ENCODE measurements around the gene ATE1. TPM values are rescaled to one million over a fixed set of nuclear protein-coding genes. Genes with fewer than 3 reads are reported as not detected.
"Not testable (repeated sequence)": the region's sequence is repeated elsewhere in the genome, so short reads cannot be mapped to it uniquely, and the experiment has no call there.

Gene ATE1
- total and polyA plus RNA-seq, 2 of the 4 experiments (the other 2 are of a cell fraction), result 6.4 to 27.8 TPM

DNA sequence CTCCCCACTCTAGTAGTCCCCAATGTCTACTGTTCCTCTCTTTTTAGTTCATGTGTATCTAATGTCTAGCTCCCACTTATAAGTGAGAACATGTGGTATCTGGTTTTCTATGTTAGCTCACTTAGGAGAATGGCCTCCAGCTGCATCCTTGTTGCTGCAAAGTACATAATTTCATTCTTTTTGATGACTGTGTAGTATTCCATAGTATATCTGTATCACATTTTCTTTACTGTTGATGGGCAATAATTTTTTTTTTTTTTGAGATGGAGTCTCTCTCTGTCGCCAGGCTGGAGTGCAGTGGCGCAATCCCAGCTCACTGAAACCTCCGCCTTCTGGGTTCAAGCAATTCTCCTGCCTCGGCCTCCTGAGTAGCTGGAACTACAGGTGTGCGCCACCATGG is 101.1 kb downstream of the ATE1 start:
- intact Hi-C loops (cut with micrococcal nuclease); H3K27me3 ChIP-seq (ENCODE audit: control insufficient read depth, insufficient read depth, low read length); dilution Hi-C loops (cut with HindIII; ENCODE audit: low sequenced_read_pairs, unreplicated experiment); H2BK120ac ChIP-seq (ENCODE audit: low read depth, low read length); H3K27ac ChIP-seq (ENCODE audit: insufficient read depth, low read length); H3K36me3 ChIP-seq (ENCODE audit: control insufficient read depth, insufficient read depth, low read length); H3K9me3 ChIP-seq (ENCODE audit: control insufficient read depth, insufficient read depth, low read length); H2AK5ac ChIP-seq (ENCODE audit: low read depth, low read length); H3K4me3 ChIP-seq (ENCODE audit: insufficient read depth, low read depth, low read length); H3K23ac ChIP-seq (ENCODE audit: low read depth, low read length); H3K56ac ChIP-seq (ENCODE audit: extremely low read depth, insufficient read depth, low read length); DNase-seq; H3K4me2 ChIP-seq (ENCODE audit: low read depth, low read length); H3K4ac ChIP-seq (ENCODE audit: low read depth, low read length); H3K14ac ChIP-seq (replicated peaks; ENCODE audit: low read depth, low read length); H2AK9ac ChIP-seq (replicated peaks; ENCODE audit: low read depth, low read length, poor library complexity); H2BK5ac ChIP-seq (ENCODE audit: low read depth, low read length, poor library complexity, severe bottlenecking); in situ Hi-C loops (cut with MboI; ENCODE audit: low sequenced_read_pairs); H3K18ac ChIP-seq (ENCODE audit: low read depth, low read length); H4K20me1 ChIP-seq (ENCODE audit: insufficient read depth, low read length); H3K4me1 ChIP-seq (ENCODE audit: control insufficient read depth, insufficient read depth, low read length); H3K79me1 ChIP-seq (ENCODE audit: low read depth in 1 of 2, low read length in 2 of 2); H3K9me1 ChIP-seq (ENCODE audit: insufficient read depth, low read length); POLR2A ChIA-PET (ENCODE audit: unreplicated experiment); H4K91ac ChIP-seq (ENCODE audit: insufficient read depth, low read depth, low read length); H3K9ac ChIP-seq (ENCODE audit: low read depth, low read length); H2BK20ac ChIP-seq (ENCODE audit: low read depth, low read length); H4K8ac ChIP-seq (ENCODE audit: low read depth in 2 of 2, low read length in 2 of 2); BruUV-seq (replicated peaks); ATAC-seq (ENCODE audit: low read depth); H2BK15ac ChIP-seq (ENCODE audit: low read depth, low read length); H2AFZ ChIP-seq (replicated peaks; ENCODE audit: low read length, poor library complexity); H4K5ac ChIP-seq (ENCODE audit: low read depth, low read length): not testable (repeated sequence)
- 100% methylated on average over 1 of the region's 5 CpGs; no CpG with 5 or more reads in 1 of the 2 experiments for WGBS, 2 experiments (ENCODE audit: extremely low coverage in 2 of 2, insufficient read length in 1 of 2)
- CTCF ChIA-PET, result interaction anchor here (1.0 kb wide), 1 partner anchor 19 kb away, joined by 3 read pairs; no protein-coding TSS in a partner anchor
